A673 (cell line): ENCODE data around the gene CHCHD3. TPM values are rescaled to one million over a fixed set of nuclear protein-coding genes. Genes with fewer than 3 reads are reported as not detected.

Experiments
- BruUV-seq: library from RNA; stranded (reverse); fragments of 400-500 nt; replicated peaks from 2 replicates; lab custom pipeline; 2021; lab: Mats Ljungman, UMichigan
- CTCF ChIA-PET: fragments of 300-600 bp; sonication (Branson Sonifier 250); formaldehyde crosslinking; loops from one replicate; lab custom pipeline; 2022; ENCODE audit warnings: antibody characterized with exemption; lab: Charles Lee
- POLR2A ChIA-PET: fragments of 300-600 bp; sonication (Branson Sonifier 250); formaldehyde crosslinking; loops from one replicate; lab custom pipeline; 2022; ENCODE audit warnings: antibody characterized with exemption; ENCODE audit not compliant: low non-redundant PET; lab: Charles Lee
- DNase-seq: peaks from one replicate; pipeline ENCODE4 v3.0.0-alpha.2; 2015; ENCODE audit warnings: low spot score
- H3K27ac ChIP-seq: fragments of 200-600 bp; sonication (generic); 2 replicates; pipeline ENCODE4 v1.5.1; 2016; ENCODE audit warnings: mixed run types, low read depth, mild to moderate bottlenecking, mixed read lengths, antibody characterized with exemption, low read length; ENCODE audit not compliant: poor library complexity, severe bottlenecking
- H3K27me3 ChIP-seq: fragments of 200-600 bp; sonication (generic); replicated peaks from 2 replicates; pipeline ENCODE4 v1.6.1; 2017; ENCODE audit warnings: mixed run types, low read depth, mild to moderate bottlenecking, mixed read lengths, antibody characterized with exemption, low read length; ENCODE audit not compliant: insufficient read depth, poor library complexity
- H3K36me3 ChIP-seq: fragments of 200-600 bp; sonication (generic); 2 replicates; pipeline ENCODE4 v1.6.1; 2016; ENCODE audit warnings: mixed run types, mild to moderate bottlenecking, mixed read lengths, antibody characterized with exemption, low read length; ENCODE audit not compliant: insufficient read depth, poor library complexity, severe bottlenecking
- H3K4me1 ChIP-seq: fragments of 200-600 bp; sonication (generic); 2 replicates; pipeline ENCODE4 v1.6.1; 2017; ENCODE audit warnings: mixed run types, mild to moderate bottlenecking, mixed read lengths, antibody characterized with exemption, low read length; ENCODE audit not compliant: insufficient read depth, poor library complexity, severe bottlenecking
- H3K4me3 ChIP-seq: fragments of 200-600 bp; sonication (generic); 2 replicates; pipeline ENCODE4 v1.5.1; 2016; ENCODE audit warnings: low read depth, mixed run types, mild to moderate bottlenecking, mixed read lengths, low read length; ENCODE audit not compliant: poor library complexity, severe bottlenecking
- H3K9me3 ChIP-seq: fragments of 200-600 bp; sonication (generic); 2 replicates; pipeline ENCODE4 v1.6.1; 2016; ENCODE audit warnings: mixed run types, low read depth, mild to moderate bottlenecking, mixed read lengths, antibody characterized with exemption, low read length; ENCODE audit not compliant: poor library complexity, severe bottlenecking
- EZH2 ChIP-seq: fragments of 200-600 bp; sonication (generic); IDR thresholded peaks from 2 replicates; pipeline ENCODE4 v1.6.1; 2017; ENCODE audit warnings: borderline replicate concordance, low read depth, mild to moderate bottlenecking, mixed read lengths, antibody characterized with exemption, low read length; ENCODE audit not compliant: poor library complexity, severe bottlenecking
- intact Hi-C: fragments of 100-400 bp; cut with micrococcal nuclease; formaldehyde crosslinking; loops from one replicate; pipeline ENCODE4 v1.10.0; 2022; ENCODE audit not compliant: unreplicated experiment
- total RNA-seq: library from RNA; stranded (reverse); gene quantifications from 2 replicates; pipeline ENCODE4 v1.2.3, GENCODE V29; 2021
- TF ChIP-seq, protein P1 (sequence below): fragments of 300-800, 200-600 bp; sonication (generic); conservative IDR thresholded peaks from 2 replicates; pipeline ENCODE4 v1.5.1; 2017; ENCODE audit warnings: low read depth, mild to moderate bottlenecking, antibody characterized with exemption, low read length, moderate library complexity, mixed read lengths

Gene CHCHD3
- total RNA-seq, 1 experiment from 2014 or later = 128 TPM

DNA sequence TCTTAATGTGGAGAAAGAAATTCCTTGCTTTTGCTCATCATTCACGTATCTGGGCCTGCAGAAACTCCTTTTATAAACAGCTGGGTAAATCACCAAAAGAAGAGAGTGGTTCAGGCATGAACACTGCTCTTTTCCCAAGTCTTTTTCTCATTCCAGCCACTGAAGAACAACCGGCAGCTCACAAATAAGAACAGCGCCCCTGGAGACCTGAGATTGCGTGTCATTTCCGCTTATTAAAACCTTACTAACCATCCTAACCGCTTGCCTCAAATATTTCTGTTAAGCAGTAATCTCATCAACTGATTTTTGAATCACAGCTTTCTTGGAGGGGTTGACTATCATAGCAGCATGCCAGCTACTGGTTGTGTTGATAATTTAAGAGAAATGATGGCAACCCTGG, 292.6 kb downstream of the CHCHD3 start:
- no peaks in the 10 kb centered on the region for H3K4me1 ChIP-seq
- TF ChIP-seq, protein P1, sequence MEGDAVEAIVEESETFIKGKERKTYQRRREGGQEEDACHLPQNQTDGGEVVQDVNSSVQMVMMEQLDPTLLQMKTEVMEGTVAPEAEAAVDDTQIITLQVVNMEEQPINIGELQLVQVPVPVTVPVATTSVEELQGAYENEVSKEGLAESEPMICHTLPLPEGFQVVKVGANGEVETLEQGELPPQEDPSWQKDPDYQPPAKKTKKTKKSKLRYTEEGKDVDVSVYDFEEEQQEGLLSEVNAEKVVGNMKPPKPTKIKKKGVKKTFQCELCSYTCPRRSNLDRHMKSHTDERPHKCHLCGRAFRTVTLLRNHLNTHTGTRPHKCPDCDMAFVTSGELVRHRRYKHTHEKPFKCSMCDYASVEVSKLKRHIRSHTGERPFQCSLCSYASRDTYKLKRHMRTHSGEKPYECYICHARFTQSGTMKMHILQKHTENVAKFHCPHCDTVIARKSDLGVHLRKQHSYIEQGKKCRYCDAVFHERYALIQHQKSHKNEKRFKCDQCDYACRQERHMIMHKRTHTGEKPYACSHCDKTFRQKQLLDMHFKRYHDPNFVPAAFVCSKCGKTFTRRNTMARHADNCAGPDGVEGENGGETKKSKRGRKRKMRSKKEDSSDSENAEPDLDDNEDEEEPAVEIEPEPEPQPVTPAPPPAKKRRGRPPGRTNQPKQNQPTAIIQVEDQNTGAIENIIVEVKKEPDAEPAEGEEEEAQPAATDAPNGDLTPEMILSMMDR = no peak
- no peak for TF ChIP-seq EZH2
- H3K9me3 ChIP-seq = no peaks in the 10 kb centered on the region
- intact Hi-C loops = no loop called here
- CTCF ChIA-PET = no interaction called here
- H3K27me3 ChIP-seq = no peaks in the 10 kb centered on the region
- peak; percentile 18 for DNase-seq
- POLR2A ChIA-PET = no interaction called here
- H3K36me3 ChIP-seq = no peaks in the 10 kb centered on the region
- no peak overlapping the region for H3K27ac ChIP-seq
- BruUV-seq = no TSS peak
- H3K4me3 ChIP-seq = no peak overlapping the region

DNA sequence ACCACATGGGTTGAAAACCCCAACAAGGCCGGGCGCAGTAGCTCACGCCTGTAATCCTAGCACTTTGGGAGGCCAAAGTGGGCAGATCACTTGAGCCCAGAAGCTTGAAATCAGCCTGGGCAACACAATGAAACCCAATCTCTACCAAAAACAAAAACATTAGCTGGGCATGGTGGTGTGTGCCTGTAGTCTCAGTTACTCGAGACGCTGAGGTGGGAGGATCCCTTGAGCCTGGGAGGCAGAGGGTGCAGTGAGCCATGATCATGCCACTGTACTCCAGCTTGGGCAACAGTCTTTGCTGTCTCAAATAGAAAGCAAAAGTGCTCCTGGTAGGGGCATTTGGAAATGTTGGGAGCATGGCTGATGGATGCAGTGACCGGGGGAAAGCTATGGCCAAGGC, 296.0 kb downstream of the CHCHD3 start:
- no peaks in the 10 kb centered on the region for H3K4me1 ChIP-seq
- no peaks in the 10 kb centered on the region for H3K36me3 ChIP-seq
- intact Hi-C loops = no loop called here
- H3K9me3 ChIP-seq = no peaks in the 10 kb centered on the region
- TF ChIP-seq EZH2 = no peak
- TF ChIP-seq, protein P1 = no peak
- BruUV-seq = no TSS peak
- DNase-seq = no peak
- H3K27me3 ChIP-seq = no peaks in the 10 kb centered on the region
- H3K4me3 ChIP-seq = no peak overlapping the region
- CTCF ChIA-PET = no interaction called here
- H3K27ac ChIP-seq = no peak overlapping the region
- POLR2A ChIA-PET = no interaction called here

- H3K9me3 ChIP-seq = no peaks in the 10 kb centered on the region
- BruUV-seq = no TSS peak
- no peaks in the 10 kb centered on the region for H3K27me3 ChIP-seq
- no peak for TF ChIP-seq EZH2
- TF ChIP-seq, protein P1 = no peak
- intact Hi-C loops = no loop called here
- H3K4me3 ChIP-seq = no peak overlapping the region
- H3K27ac ChIP-seq = no peak overlapping the region
- no peaks in the 10 kb centered on the region for H3K36me3 ChIP-seq
- ChIA-PET POLR2A (interaction anchor here (0.6 kb wide), 1 partner anchor 62 kb away, joined by 3 read pairs; no protein-coding TSS in a partner anchor), CTCF (no interaction called here)
- H3K4me1 ChIP-seq = no peaks in the 10 kb centered on the region
- DNase-seq = no peak
Measured at GRCh38 chr7:132784406-132784805, 297.5 kb downstream of the CHCHD3 start.
